Activated CD8-positive, alpha-beta memory T cell treated with anti-CD3 and anti-CD28 coated beads, Interleukin-2, amount 10 ng/mL, durations not matched to agents 7 days and 5 days (primary cell): ENCODE results near the gene CSNK2B. TPM values are rescaled to one million over a fixed set of nuclear protein-coding genes. Genes with fewer than 3 reads are reported as not detected.

Experiments used
- ATAC-seq: fragments of 150-1000 bp; cut with Tn5 transposase; one replicate; pipeline ENCODE4 v1.10.0; 2021; ENCODE audit warnings: moderate library complexity
- CTCF ChIA-PET: fragments of 350-600 bp; sonication (Branson Sonifier 250); formaldehyde crosslinking; loops from one replicate; lab custom pipeline; 2021; ENCODE audit warnings: antibody characterized with exemption; lab: Charles Lee
- DNase-seq: peaks from one replicate; pipeline ENCODE4 v3.0.0-alpha.2; 2020
- H3K27ac Mint-ChIP-seq: one replicate; pipeline ENCODE4 v1.8.0; 2021; ENCODE audit warnings: mild to moderate bottlenecking, mixed read lengths
- H3K27me3 Mint-ChIP-seq: one replicate; pipeline ENCODE4 v1.8.0; 2021; ENCODE audit warnings: mixed read lengths
- H3K36me3 Mint-ChIP-seq: one replicate; pipeline ENCODE4 v1.8.0; 2021; ENCODE audit warnings: mild to moderate bottlenecking, mixed read lengths
- H3K4me1 Mint-ChIP-seq: one replicate; pipeline ENCODE4 v1.8.0; 2021; ENCODE audit warnings: mixed read lengths
- H3K4me3 Mint-ChIP-seq: one replicate; pipeline ENCODE4 v1.8.0; 2021; ENCODE audit warnings: mild to moderate bottlenecking, moderate library complexity, mixed read lengths
- H3K9me3 Mint-ChIP-seq: one replicate; pipeline ENCODE4 v1.8.0; 2022; ENCODE audit warnings: low read depth, mixed read lengths
- total RNA-seq, 2 experiments: library from RNA; stranded (reverse); gene quantifications; one replicate each; pipeline ENCODE4 v1.2.3, GENCODE V29; 2021

CSNK2B gene
- total RNA-seq, 2 experiments from 2014 or later = 206 to 236 TPM

GRCh38 chr6:31642798-31643570 lies 22.9 kb upstream of the CSNK2B start:
- no peak overlapping the region for H3K27ac Mint-ChIP-seq
- peaks cover 35% of the 10 kb centered on the region for H3K36me3 Mint-ChIP-seq

GRCh38 chr6:31643818-31644454 lies 21.9 kb upstream of the CSNK2B start:
- no peak overlapping the region for H3K27ac Mint-ChIP-seq
- no peak for DNase-seq
- CTCF ChIA-PET = interaction anchor here (2.0 kb wide), 1 partner anchor 10 kb away, joined by 4 read pairs; no protein-coding TSS in a partner anchor
- peaks cover 10% of the 10 kb centered on the region for H3K4me1 Mint-ChIP-seq
- no peaks in the 10 kb centered on the region for H3K9me3 Mint-ChIP-seq
- no peak for ATAC-seq
- H3K4me3 Mint-ChIP-seq = no peak overlapping the region
- no peaks in the 10 kb centered on the region for H3K27me3 Mint-ChIP-seq
- peaks cover 35% of the 10 kb centered on the region for H3K36me3 Mint-ChIP-seq

More at GRCh38 chr6:31642798-31643570, 22.9 kb upstream of the CSNK2B start:
- no peak for DNase-seq
- Mint-ChIP-seq H3K27me3 (no peaks in the 10 kb centered on the region), H3K4me3 (no peak overlapping the region), H3K9me3 (no peaks in the 10 kb centered on the region), H3K4me1 (peaks cover 6% of the 10 kb centered on the region)
- ATAC-seq = no peak
- CTCF ChIA-PET = interaction anchor here (2.0 kb wide), 1 partner anchor 11 kb away, joined by 4 read pairs; no protein-coding TSS in a partner anchor

GRCh38 chr6:31645325-31645724 lies 20.6 kb upstream of the CSNK2B start:
- no peaks in the 10 kb centered on the region for H3K27me3 Mint-ChIP-seq
- CTCF ChIA-PET = no interaction called here
- H3K27ac Mint-ChIP-seq = peak overlapping the region; percentile 3
- H3K4me3 Mint-ChIP-seq = no peak overlapping the region
- H3K36me3 Mint-ChIP-seq = peaks cover 35% of the 10 kb centered on the region
- ATAC-seq (no peak), DNase-seq (no peak)
- no peaks in the 10 kb centered on the region for H3K9me3 Mint-ChIP-seq
- peaks cover 16% of the 10 kb centered on the region for H3K4me1 Mint-ChIP-seq

GRCh38 chr6:31651602-31652191 lies 14.2 kb upstream of the CSNK2B start:
- peak overlapping the region; percentile 96 for H3K27ac Mint-ChIP-seq
- no peaks in the 10 kb centered on the region for H3K9me3 Mint-ChIP-seq
- no peaks in the 10 kb centered on the region for H3K27me3 Mint-ChIP-seq
- H3K4me1 Mint-ChIP-seq = peaks cover 51% of the 10 kb centered on the region
- peak; percentile 56 for ATAC-seq
- peaks cover 32% of the 10 kb centered on the region for H3K36me3 Mint-ChIP-seq
- H3K4me3 Mint-ChIP-seq = peak overlapping the region; percentile 89
- CTCF ChIA-PET = interaction anchor here (0.6 to 5.6 kb wide), 14 partner anchors 9 to 211 kb away, joined by 3 to 39 read pairs (median 4); partner anchors contain the start of genes C6orf47, GPANK1, LY6G5B and NCR3
- peak; percentile 83 for DNase-seq

- Mint-ChIP-seq H3K4me3 (peak overlapping the region; percentile 89), H3K4me1 (peaks cover 62% of the 10 kb centered on the region), H3K9me3 (no peaks in the 10 kb centered on the region), H3K36me3 (peaks cover 34% of the 10 kb centered on the region), H3K27me3 (no peaks in the 10 kb centered on the region), H3K27ac (peak overlapping the region; percentile 96)
- DNase-seq (peak; percentile 94), ATAC-seq (peak; percentile 74)
- CTCF ChIA-PET = interaction anchor here (0.7 to 5.6 kb wide), 20 partner anchors 8 to 270 kb away, joined by 3 to 39 read pairs (median 4); partner anchors contain the start of genes ABHD16A, C6orf47, GPANK1 and LY6G5B
These were observed 12.8 kb upstream of the CSNK2B start for GRCh38 chr6:31652925-31653724.

- Mint-ChIP-seq H3K9me3 (no peaks in the 10 kb centered on the region), H3K27me3 (no peaks in the 10 kb centered on the region), H3K4me3 (no peak overlapping the region), H3K4me1 (peaks cover 69% of the 10 kb centered on the region), H3K27ac (no peak overlapping the region), H3K36me3 (peaks cover 29% of the 10 kb centered on the region)
- no peak for DNase-seq
- ATAC-seq = no peak
- CTCF ChIA-PET = interaction anchor here (0.7 to 5.6 kb wide), 4 partner anchors 9 to 83 kb away, joined by 3 to 39 read pairs (median 4); partner anchors contain the start of gene GPANK1
These were observed 11.1 kb upstream of the CSNK2B start for GRCh38 chr6:31654574-31655348.

GRCh38 chr6:31655349-31656237 lies 10.3 kb upstream of the CSNK2B start, which contains the start of gene APOM:
APOM (plus strand) TSS chr6:31655894; CDS start chr6:31655967, 73 bp downstream.
- ATAC-seq = no peak
- peaks cover 69% of the 10 kb centered on the region for H3K4me1 Mint-ChIP-seq
- H3K9me3 Mint-ChIP-seq = no peaks in the 10 kb centered on the region
- H3K27me3 Mint-ChIP-seq = no peaks in the 10 kb centered on the region
- H3K36me3 Mint-ChIP-seq = peaks cover 31% of the 10 kb centered on the region
- no peak within 1 kb of the TSS for H3K27ac Mint-ChIP-seq
- DNase-seq = no peak
- H3K4me3 Mint-ChIP-seq = no peak within 1 kb of the TSS
- CTCF ChIA-PET = interaction anchor here (1.2 to 5.6 kb wide), 2 partner anchors 8 to 12 kb away, joined by 3 to 39 read pairs; partner anchors contain the start of gene GPANK1

- H3K9me3 Mint-ChIP-seq = no peaks in the 10 kb centered on the region
- DNase-seq (peak; percentile 79), ATAC-seq (no peak)
- peak overlapping the region; percentile 53 for H3K4me3 Mint-ChIP-seq
- CTCF ChIA-PET = interaction anchor here (0.8 to 1.7 kb wide), 7 partner anchors 27 to 205 kb away, joined by 3 to 9 read pairs (median 3); partner anchors contain the start of gene NEU1
- peaks cover 43% of the 10 kb centered on the region for H3K36me3 Mint-ChIP-seq
- peak overlapping the region; percentile 83 for H3K27ac Mint-ChIP-seq
- no peaks in the 10 kb centered on the region for H3K27me3 Mint-ChIP-seq
- H3K4me1 Mint-ChIP-seq = peaks cover 75% of the 10 kb centered on the region
These were observed 8.3 kb upstream of the CSNK2B start for GRCh38 chr6:31657406-31658157.

- peak overlapping the region; percentile 83 for H3K27ac Mint-ChIP-seq
- DNase-seq = no peak
- no peak for ATAC-seq
- H3K36me3 Mint-ChIP-seq = peaks cover 46% of the 10 kb centered on the region
- CTCF ChIA-PET = interaction anchor here (0.8 to 1.7 kb wide), 5 partner anchors 26 to 172 kb away, joined by 3 to 9 read pairs (median 3); no protein-coding TSS in a partner anchor
- H3K9me3 Mint-ChIP-seq = no peaks in the 10 kb centered on the region
- peaks cover 78% of the 10 kb centered on the region for H3K4me1 Mint-ChIP-seq
- H3K4me3 Mint-ChIP-seq = peak overlapping the region; percentile 42
- no peaks in the 10 kb centered on the region for H3K27me3 Mint-ChIP-seq
These were observed 7.7 kb upstream of the CSNK2B start for GRCh38 chr6:31658158-31658688.

- DNase-seq (no peak), ATAC-seq (no peak)
- CTCF ChIA-PET = interaction anchor here (0.8 to 1.5 kb wide), 4 partner anchors 42 to 133 kb away, joined by 3 to 4 read pairs (median 3); no protein-coding TSS in a partner anchor
- Mint-ChIP-seq H3K9me3 (no peaks in the 10 kb centered on the region), H3K4me1 (peaks cover 83% of the 10 kb centered on the region), H3K36me3 (peaks cover 55% of the 10 kb centered on the region), H3K27me3 (no peaks in the 10 kb centered on the region), H3K27ac (peak overlapping the region; percentile 96), H3K4me3 (peak overlapping the region; percentile 99)
These were observed 6.8 kb upstream of the CSNK2B start for GRCh38 chr6:31658983-31659648.
